Panc1 (cell line): Measurements from ENCODE around the gene PPCS. TPM values are rescaled to one million over a fixed set of nuclear protein-coding genes. Genes with fewer than 3 reads are reported as not detected.

Source experiments
- ATAC-seq: fragments of 200-7000 bp; cut with Tn5 transposase; 2 replicates; pipeline ENCODE4 v1.9.1; 2020; ENCODE audit warnings: mild to moderate bottlenecking, moderate library complexity
- BruUV-seq: library from RNA; stranded (reverse); fragments of 400-500 nt; replicated peaks from 2 replicates; lab custom pipeline; 2021; lab: Mats Ljungman, UMichigan
- CTCF ChIA-PET: fragments of 300-600 bp; sonication (Branson Sonifier 250); formaldehyde crosslinking; loops from one replicate; lab custom pipeline; 2022; ENCODE audit warnings: antibody characterized with exemption; lab: Charles Lee
- POLR2A ChIA-PET: fragments of 300-600 bp; sonication (Branson Sonifier 250); formaldehyde crosslinking; loops from one replicate; lab custom pipeline; 2022; ENCODE audit warnings: antibody characterized with exemption; lab: Charles Lee
- DNase-seq: peaks from one replicate; pipeline ENCODE4 v3.0.0-alpha.2; 2010; ENCODE audit warnings: low read depth, low spot score
- H3K27ac ChIP-seq: 2 replicates; pipeline ENCODE4 v1.5.1; 2011; ENCODE audit warnings: mild to moderate bottlenecking, low read length, inconsistent platforms
- H3K27me3 ChIP-seq: fragments of 200-500 bp; sonication (Bioruptor generic); 2 replicates; pipeline ENCODE4 v1.6.0; 2014; ENCODE audit warnings: low read length, inconsistent platforms; ENCODE audit not compliant: control insufficient read depth, insufficient read depth
- H3K36me3 ChIP-seq: fragments of 200-500 bp; sonication (Bioruptor generic); 2 replicates; pipeline ENCODE4 v1.5.1; 2014; ENCODE audit warnings: inconsistent platforms, mild to moderate bottlenecking, low read length, moderate library complexity; ENCODE audit not compliant: control insufficient read depth, insufficient read depth
- H3K4me1 ChIP-seq: 2 replicates; pipeline ENCODE4 v1.5.1; 2011; ENCODE audit warnings: inconsistent platforms, mild to moderate bottlenecking, low read length, moderate library complexity; ENCODE audit not compliant: control insufficient read depth, insufficient read depth
- H3K4me3 ChIP-seq, 2 experiments: 2 replicates each; pipeline ENCODE4 v1.5.1; 2011 to 2012; ENCODE audit warnings: low read depth in 2 of 2, low read length in 2 of 2, mild to moderate bottlenecking in 2 of 2, inconsistent platforms in 1 of 2, moderate library complexity in 1 of 2
- H3K9me3 ChIP-seq: fragments of 200-500 bp; sonication (Bioruptor generic); 2 replicates; pipeline ENCODE4 v1.5.1; 2014; ENCODE audit warnings: low read depth, mild to moderate bottlenecking, inconsistent platforms, low read length, moderate library complexity; ENCODE audit not compliant: control insufficient read depth, insufficient read depth
- CTCF ChIP-seq: fragments of 450-650 bp; IDR thresholded peaks from 2 replicates; pipeline ENCODE4 v1.5.1; 2017; ENCODE audit warnings: mild to moderate bottlenecking
- POLR2AphosphoS5 ChIP-seq: IDR thresholded peaks from 2 replicates; pipeline ENCODE4 v1.6.1; 2012; ENCODE audit warnings: mild to moderate bottlenecking, low read depth, low read length, moderate library complexity
- REST ChIP-seq, 2 experiments: IDR thresholded peaks; 2 replicates each; pipeline ENCODE4 v1.6.1; 2011 to 2012; ENCODE audit warnings: low read depth in 2 of 2, control low read depth in 1 of 2, low read length in 1 of 2, mild to moderate bottlenecking in 1 of 2, moderate library complexity in 1 of 2; ENCODE audit not compliant: insufficient read depth in 1 of 2
- SIN3A ChIP-seq: IDR thresholded peaks from 2 replicates; pipeline ENCODE4 v1.6.1; 2012; ENCODE audit warnings: low read depth, mild to moderate bottlenecking, low read length, moderate library complexity, borderline replicate concordance; ENCODE audit not compliant: insufficient read depth
- TCF7L2 ChIP-seq: IDR thresholded peaks from 2 replicates; pipeline ENCODE4 v1.6.1; 2011; ENCODE audit warnings: mild to moderate bottlenecking, low read depth, low read length, inconsistent platforms
- in situ Hi-C: cut with HindIII; loops from 2 replicates; pipeline ENCODE4 v1.10.0; 2016; ENCODE audit warnings: low sequenced_read_pairs, low pct_unique_long_range_greater_than_20kb
- intact Hi-C: fragments of 100-400 bp; cut with micrococcal nuclease; formaldehyde crosslinking; loops from one replicate; pipeline ENCODE4 v1.10.0; 2022; ENCODE audit not compliant: unreplicated experiment
- total RNA-seq: library from RNA; stranded (reverse); gene quantifications from one replicate; pipeline ENCODE4 v1.2.1, GENCODE V29; 2021; ENCODE audit not compliant: unreplicated experiment

Gene PPCS
- total RNA-seq, 1 experiment from 2014 or later, result 72.7 TPM

- ATAC-seq (no peak), DNase-seq (no peak)
- Histone ChIP-seq H3K36me3 (no peaks in the 10 kb centered on the region), H3K4me1 (no peaks in the 10 kb centered on the region), H3K4me3 (no peak overlapping the region), H3K27me3 (no peaks in the 10 kb centered on the region; the same call in 1 of the 2 replicates), H3K27ac (no peak overlapping the region), H3K9me3 (no peaks in the 10 kb centered on the region)
- POLR2A ChIA-PET, result no interaction called here
- intact Hi-C loops, result no loop called here
- in situ Hi-C loops, result no loop called here
- BruUV-seq, result no TSS peak
- TF ChIP-seq CTCF, result no peak
- no peak for TF ChIP-seq REST (IDR thresholded peaks at IDR 0.05; ENCODE audit: insufficient read depth in 1 of 2, low read depth in 2 of 2, low read length in 1 of 2)
- no peak for TF ChIP-seq TCF7L2
- TF ChIP-seq POLR2AphosphoS5, result no peak
- no peak for TF ChIP-seq SIN3A
- CTCF ChIA-PET, result no interaction called here
Measured at GRCh38 chr1:42477775-42478174, 21.4 kb downstream of the PPCS start.

GRCh38 chr1:42479621-42480020 lies 23.3 kb downstream of the PPCS start:
- no peaks in the 10 kb centered on the region for H3K9me3 ChIP-seq
- DNase-seq, result no peak
- no peak overlapping the region for H3K27ac ChIP-seq
- TF ChIP-seq CTCF, result peak; percentile 38
- no peak for TF ChIP-seq REST (IDR thresholded peaks at IDR 0.05; ENCODE audit: insufficient read depth in 1 of 2, low read depth in 2 of 2, low read length in 1 of 2)
- BruUV-seq, result no TSS peak
- no peaks in the 10 kb centered on the region for H3K4me1 ChIP-seq
- H3K36me3 ChIP-seq, result no peaks in the 10 kb centered on the region
- ATAC-seq, result peak; percentile 89
- intact Hi-C loops, result no loop called here
- H3K4me3 ChIP-seq, result no peak overlapping the region
- H3K27me3 ChIP-seq, result no peaks in the 10 kb centered on the region; the same call in 1 of the 2 replicates
- ChIA-PET CTCF (no interaction called here), POLR2A (no interaction called here)
- in situ Hi-C loops, result no loop called here
